Central memory CD8-positive, alpha-beta T cell (primary cell): ENCODE data around the gene ADSL.

Source experiments
- ATAC-seq: fragments of 150-1000 bp; cut with Tn5 transposase; replicated peaks from 2 replicates; pipeline ENCODE4 v1.10.0; 2022; ENCODE audit warnings: mild to moderate bottlenecking, moderate FRiP score, moderate number of reproducible peaks; ENCODE audit not compliant: poor library complexity, severe bottlenecking; ENCODE audit errors: extremely low read depth
- DNase-seq, 2 donors: peaks; one replicate each; pipeline ENCODE4 v3.0.0; 2021; ENCODE audit warnings: low spot score in 2 of 2
- H3K27ac Mint-ChIP-seq: one replicate; pipeline ENCODE4 v1.8.0; 2022; ENCODE audit warnings: low read depth, mild to moderate bottlenecking, moderate library complexity, mixed read lengths
- H3K27me3 Mint-ChIP-seq: one replicate; pipeline ENCODE4 v1.8.0; 2022; ENCODE audit warnings: mixed read lengths
- H3K36me3 Mint-ChIP-seq: one replicate; pipeline ENCODE4 v1.8.0; 2022; ENCODE audit warnings: mild to moderate bottlenecking, moderate library complexity, mixed read lengths; ENCODE audit not compliant: insufficient read depth
- H3K4me1 Mint-ChIP-seq: one replicate; pipeline ENCODE4 v1.8.0; 2022; ENCODE audit warnings: mixed read lengths
- H3K4me3 Mint-ChIP-seq: one replicate; pipeline ENCODE4 v1.8.0; 2022; ENCODE audit warnings: mild to moderate bottlenecking, moderate library complexity, mixed read lengths
- H3K9me3 Mint-ChIP-seq: one replicate; pipeline ENCODE4 v1.8.0; 2022; ENCODE audit warnings: mixed read lengths

The ADSL gene

GRCh38 chr22:40432157-40432556 is 85.9 kb downstream of the ADSL start:
- DNase-seq (no peak), ATAC-seq (no peak)
- Mint-ChIP-seq H3K27ac (no peak overlapping the region), H3K36me3 (peaks cover 43% of the 10 kb centered on the region), H3K27me3 (no peaks in the 10 kb centered on the region), H3K4me3 (no peak overlapping the region), H3K9me3 (no peaks in the 10 kb centered on the region), H3K4me1 (peaks cover 29% of the 10 kb centered on the region)

GRCh38 chr22:40432625-40433024 is 86.3 kb downstream of the ADSL start:
- DNase-seq (no peak), ATAC-seq (no peak)
- no peaks in the 10 kb centered on the region for H3K27me3 Mint-ChIP-seq
- no peak overlapping the region for H3K4me3 Mint-ChIP-seq
- no peak overlapping the region for H3K27ac Mint-ChIP-seq
- H3K9me3 Mint-ChIP-seq: no peaks in the 10 kb centered on the region
- H3K36me3 Mint-ChIP-seq: peaks cover 41% of the 10 kb centered on the region
- H3K4me1 Mint-ChIP-seq: peaks cover 30% of the 10 kb centered on the region

GRCh38 chr22:40433416-40434090 is 87.3 kb downstream of the ADSL start:
- no peak for DNase-seq
- Mint-ChIP-seq H3K27me3 (no peaks in the 10 kb centered on the region), H3K4me3 (no peak overlapping the region), H3K4me1 (peaks cover 30% of the 10 kb centered on the region), H3K9me3 (no peaks in the 10 kb centered on the region), H3K27ac (no peak overlapping the region), H3K36me3 (peaks cover 38% of the 10 kb centered on the region)
- ATAC-seq: no peak

- Mint-ChIP-seq H3K27ac (no peak overlapping the region), H3K27me3 (no peaks in the 10 kb centered on the region), H3K4me1 (peaks cover 25% of the 10 kb centered on the region), H3K36me3 (peaks cover 34% of the 10 kb centered on the region), H3K4me3 (no peak overlapping the region), H3K9me3 (no peaks in the 10 kb centered on the region)
- DNase-seq (no peak), ATAC-seq (no peak)
Measured at GRCh38 chr22:40434106-40434505, 87.8 kb downstream of the ADSL start.

- Mint-ChIP-seq H3K4me3 (no peak overlapping the region), H3K4me1 (peaks cover 21% of the 10 kb centered on the region), H3K27ac (no peak overlapping the region), H3K27me3 (no peaks in the 10 kb centered on the region), H3K36me3 (peaks cover 28% of the 10 kb centered on the region), H3K9me3 (no peaks in the 10 kb centered on the region)
- ATAC-seq (no peak), DNase-seq (no peak)
Measured at GRCh38 chr22:40434745-40435144, 88.4 kb downstream of the ADSL start.

- Mint-ChIP-seq H3K4me1 (peaks cover 35% of the 10 kb centered on the region), H3K27ac (peak overlapping the region; percentile 84), H3K9me3 (no peaks in the 10 kb centered on the region), H3K36me3 (peaks cover 25% of the 10 kb centered on the region), H3K27me3 (no peaks in the 10 kb centered on the region), H3K4me3 (peak overlapping the region; percentile 9)
- DNase-seq (no peak), ATAC-seq (peak; percentile 52)
Measured at GRCh38 chr22:40436505-40437431, 90.5 kb downstream of the ADSL start.
